Neural progenitor cell (in vitro differentiated cells): ENCODE results near the gene ATP6V1B1. TPM values are rescaled to one million over a fixed set of nuclear protein-coding genes. Genes with fewer than 3 reads are reported as not detected.
A peak's percentile ranks its signal among the peaks of the same experiment; 100 is the strongest.

Experiments
- DNase-seq: peaks from one replicate; pipeline ENCODE4 v3.0.0-alpha.2; 2016; ENCODE audit warnings: low spot score
- H2AFZ ChIP-seq: fragments of 200-600 bp; sonication (generic); replicated peaks from 2 replicates; pipeline ENCODE4 v1.6.1; 2016; ENCODE audit warnings: antibody characterized with exemption
- H3F3A ChIP-seq: fragments of 200-600 bp; sonication (generic); 2 replicates; pipeline ENCODE4 v1.6.1; 2016; ENCODE audit warnings: antibody characterized with exemption, low read depth
- H3K27ac ChIP-seq: fragments of 200-600 bp; sonication (generic); 2 replicates; pipeline ENCODE4 v1.5.1; 2016; ENCODE audit warnings: mild to moderate bottlenecking
- H3K27me3 ChIP-seq: fragments of 200-600 bp; sonication (generic); 2 replicates; pipeline ENCODE4 v1.6.1; 2016; ENCODE audit warnings: mild to moderate bottlenecking, moderate library complexity
- H3K36me3 ChIP-seq: fragments of 200-600 bp; sonication (generic); 2 replicates; pipeline ENCODE4 v1.5.1; 2016
- H3K4me1 ChIP-seq: fragments of 200-600 bp; sonication (generic); 2 replicates; pipeline ENCODE4 v1.6.1; 2016; ENCODE audit warnings: mixed run types
- H3K4me2 ChIP-seq: fragments of 200-600 bp; sonication (generic); 2 replicates; pipeline ENCODE4 v1.6.1; 2016
- H3K4me3 ChIP-seq: fragments of 200-600 bp; sonication (generic); 2 replicates; pipeline ENCODE4 v1.5.1; 2016
- H3K79me2 ChIP-seq: fragments of 200-600 bp; sonication (generic); 2 replicates; pipeline ENCODE4 v1.6.1; 2016; ENCODE audit warnings: low read depth
- H3K9ac ChIP-seq: fragments of 200-600 bp; sonication (generic); 2 replicates; pipeline ENCODE4 v1.6.1; 2016
- H3K9me3 ChIP-seq: fragments of 200-600 bp; sonication (generic); 2 replicates; pipeline ENCODE4 v1.5.1; 2016; ENCODE audit warnings: low read depth
- H4K20me1 ChIP-seq: fragments of 200-600 bp; sonication (generic); 2 replicates; pipeline ENCODE4 v1.6.1; 2016; ENCODE audit warnings: low read depth
- H3K27ac Mint-ChIP-seq: 3 replicates; pipeline ENCODE4 v1.8.0; 2021; ENCODE audit warnings: mixed read lengths
- H3K27me3 Mint-ChIP-seq: 2 replicates; pipeline ENCODE4 v1.8.0; 2022; ENCODE audit warnings: low read depth, mild to moderate bottlenecking, inconsistent platforms, moderate library complexity, mixed read lengths; ENCODE audit not compliant: insufficient read depth
- H3K36me3 Mint-ChIP-seq: 3 replicates; pipeline ENCODE4 v1.8.0; 2021; ENCODE audit warnings: mixed read lengths
- H3K4me1 Mint-ChIP-seq: 3 replicates; pipeline ENCODE4 v1.8.0; 2021; ENCODE audit warnings: mixed read lengths
- H3K4me3 Mint-ChIP-seq: 3 replicates; pipeline ENCODE4 v1.8.0; 2021; ENCODE audit warnings: mild to moderate bottlenecking, moderate library complexity, mixed read lengths
- H3K9me3 Mint-ChIP-seq: 3 replicates; pipeline ENCODE4 v1.8.0; 2020; ENCODE audit warnings: mixed read lengths
- CTCF ChIP-seq: fragments of 200-600 bp; sonication (generic); IDR thresholded peaks from 2 replicates; pipeline ENCODE4 v1.5.1; 2017; ENCODE audit warnings: antibody characterized with exemption, mild to moderate bottlenecking
- EZH2 ChIP-seq: fragments of 200-600 bp; sonication (generic); IDR thresholded peaks from 2 replicates; pipeline ENCODE4 v1.6.1; 2017; ENCODE audit warnings: antibody characterized with exemption, mild to moderate bottlenecking, moderate library complexity
- EZH2phosphoT487 ChIP-seq: fragments of 200-600 bp; sonication (generic); IDR thresholded peaks from 2 replicates; pipeline ENCODE4 v1.6.1; 2017; ENCODE audit warnings: antibody characterized with exemption
- total RNA-seq: library from RNA; depleted of rRNA; stranded (reverse); fragments of >200 nt; gene quantifications from 2 replicates; pipeline ENCODE4 v1.2.3, GENCODE V29; 2015; ENCODE audit warnings: low replicate concordance

The ATP6V1B1 gene
- total RNA-seq, 1 donor from 2014 or later, result 1.1 TPM

DNA sequence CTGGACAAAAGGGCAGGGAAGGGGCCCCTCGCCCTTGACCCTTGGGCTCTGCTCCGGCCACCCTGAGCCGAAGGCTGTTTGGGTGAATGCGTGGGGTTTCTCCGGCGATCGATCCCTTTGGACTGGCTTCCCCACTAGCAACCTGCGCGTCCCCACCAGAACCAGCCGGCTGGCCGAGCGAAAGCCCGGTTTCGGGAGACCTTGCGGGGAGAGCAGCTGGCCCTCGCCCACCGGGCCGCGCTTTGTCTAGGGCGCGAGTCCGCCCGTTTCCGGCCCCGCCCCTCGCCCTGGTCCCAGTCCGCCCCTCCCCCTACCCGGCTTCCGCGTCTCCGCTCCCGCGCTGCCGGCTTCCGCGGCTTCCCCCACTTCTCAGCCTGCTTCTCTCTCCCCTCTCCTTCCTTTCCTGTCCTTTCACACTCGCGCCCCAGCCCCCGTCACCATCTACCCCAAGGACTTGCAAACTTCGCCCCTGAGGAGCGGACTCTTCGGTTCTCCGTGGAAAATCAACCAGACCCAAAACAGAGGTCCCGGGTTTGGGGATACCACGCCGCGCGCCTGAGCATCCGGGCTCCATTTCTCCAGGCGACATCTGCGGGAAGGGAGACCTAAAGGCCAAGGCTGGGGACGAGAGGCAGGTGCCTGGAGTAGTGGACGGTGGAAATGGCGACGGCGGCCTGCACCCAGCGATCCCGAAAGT lies 48.0 kb upstream of the ATP6V1B1 start:
- peaks cover 21% of the 10 kb centered on the region for H3K4me1 Mint-ChIP-seq
- H3K4me3 Mint-ChIP-seq, result peak overlapping the region; percentile 74
- peaks cover 11% of the 10 kb centered on the region for H3K9me3 Mint-ChIP-seq
- peak; percentile 93 for DNase-seq
- H3K4me3 ChIP-seq, result peak overlapping the region; percentile 35
- H3K4me1 ChIP-seq, result peaks cover 5% of the 10 kb centered on the region
- peak overlapping the region; percentile 74 for H3K4me2 ChIP-seq
- H4K20me1 ChIP-seq, result peaks cover 83% of the 10 kb centered on the region
- no peak overlapping the region for H3K27ac Mint-ChIP-seq
- H3K27me3 Mint-ChIP-seq, result peaks cover 92% of the 10 kb centered on the region
- H3K27me3 ChIP-seq, result peaks cover 100% of the 10 kb centered on the region
- H3K9me3 ChIP-seq, result no peaks in the 10 kb centered on the region
- H3F3A ChIP-seq, result peaks cover 35% of the 10 kb centered on the region
- no peak overlapping the region for H3K27ac ChIP-seq
- H3K36me3 Mint-ChIP-seq, result no peaks in the 10 kb centered on the region
- H3K79me2 ChIP-seq, result no peaks in the 10 kb centered on the region
- H3K36me3 ChIP-seq, result no peaks in the 10 kb centered on the region
- H3K9ac ChIP-seq, result no peak overlapping the region
- TF ChIP-seq EZH2, result peak; percentile 42
- peak; percentile 63 for TF ChIP-seq EZH2phosphoT487
- TF ChIP-seq CTCF, result no peak
- H2AFZ ChIP-seq, result peak overlapping the region; percentile 84

- Histone ChIP-seq H3K79me2 (no peaks in the 10 kb centered on the region), H2AFZ (no peak overlapping the region), H4K20me1 (peaks cover 91% of the 10 kb centered on the region), H3K9me3 (no peaks in the 10 kb centered on the region), H3K27me3 (peaks cover 100% of the 10 kb centered on the region), H3K9ac (no peak overlapping the region), H3F3A (peaks cover 35% of the 10 kb centered on the region), H3K4me2 (peak overlapping the region; percentile 74), H3K4me3 (no peak overlapping the region), H3K27ac (no peak overlapping the region), H3K36me3 (no peaks in the 10 kb centered on the region), H3K4me1 (peaks cover 5% of the 10 kb centered on the region)
- no peaks in the 10 kb centered on the region for H3K36me3 Mint-ChIP-seq
- H3K27me3 Mint-ChIP-seq, result peaks cover 89% of the 10 kb centered on the region
- no peak overlapping the region for H3K27ac Mint-ChIP-seq
- H3K9me3 Mint-ChIP-seq, result peaks cover 6% of the 10 kb centered on the region
- DNase-seq, result peak; percentile 13
- H3K4me3 Mint-ChIP-seq, result peak overlapping the region; percentile 74
- peaks cover 21% of the 10 kb centered on the region for H3K4me1 Mint-ChIP-seq
- TF ChIP-seq EZH2phosphoT487 (no peak), EZH2 (no peak), CTCF (no peak)
Measured at GRCh38 chr2:70888366-70888922, 47.3 kb upstream of the ATP6V1B1 start.

DNA sequence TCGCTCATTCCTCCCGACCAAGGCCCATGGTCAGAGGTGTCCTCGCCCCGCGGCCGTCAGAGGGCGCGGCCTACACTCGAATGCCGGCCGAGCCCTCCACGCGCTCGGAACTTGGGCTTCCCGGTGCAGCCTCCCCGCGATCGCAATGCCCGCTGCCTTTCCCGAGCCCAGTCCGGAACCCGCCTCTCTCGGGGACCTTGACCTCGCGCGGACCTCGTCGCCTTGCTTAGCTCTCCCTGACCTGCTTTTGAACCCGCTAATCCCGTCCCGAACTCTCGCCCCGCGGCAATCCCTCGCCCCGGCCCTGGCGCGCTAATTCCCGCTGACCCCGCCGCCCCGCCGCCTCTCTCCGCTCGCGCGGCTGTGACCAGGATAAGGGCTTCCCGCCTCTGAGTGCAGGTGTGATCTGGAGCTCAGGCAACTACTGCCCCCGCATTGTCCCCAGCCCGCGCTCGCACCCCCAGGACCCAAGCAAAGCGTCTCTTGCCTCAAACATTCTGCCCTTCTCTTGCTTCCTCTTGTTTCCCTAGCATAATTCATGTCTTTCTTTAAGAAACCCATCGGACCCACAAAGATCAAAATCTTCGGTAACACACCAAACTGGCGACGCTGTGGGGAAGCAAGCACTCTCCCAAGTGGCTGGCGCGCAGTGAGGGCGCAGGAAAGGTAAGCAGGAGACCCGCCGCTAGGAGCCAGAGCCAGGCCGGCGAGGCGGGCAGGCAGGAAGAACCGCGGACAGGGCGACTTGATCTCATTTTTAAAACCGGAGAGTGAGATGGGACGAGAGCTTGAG lies 46.6 kb upstream of the ATP6V1B1 start:
- TF ChIP-seq EZH2phosphoT487 (peak; percentile 99), CTCF (peak; percentile 20), EZH2 (peak; percentile 100)
- Histone ChIP-seq H3K4me1 (peaks cover 5% of the 10 kb centered on the region), H4K20me1 (peaks cover 95% of the 10 kb centered on the region), H3K27ac (no peak overlapping the region), H3K4me2 (peak overlapping the region; percentile 20), H3K4me3 (no peak overlapping the region), H3K9ac (no peak overlapping the region), H3K9me3 (no peaks in the 10 kb centered on the region), H2AFZ (no peak overlapping the region), H3F3A (peaks cover 35% of the 10 kb centered on the region), H3K36me3 (no peaks in the 10 kb centered on the region), H3K79me2 (no peaks in the 10 kb centered on the region), H3K27me3 (peaks cover 100% of the 10 kb centered on the region)
- H3K4me1 Mint-ChIP-seq, result peaks cover 21% of the 10 kb centered on the region
- peak overlapping the region; percentile 74 for H3K4me3 Mint-ChIP-seq
- no peaks in the 10 kb centered on the region for H3K36me3 Mint-ChIP-seq
- DNase-seq, result peak; percentile 80
- peaks cover 4% of the 10 kb centered on the region for H3K9me3 Mint-ChIP-seq
- H3K27me3 Mint-ChIP-seq, result peaks cover 88% of the 10 kb centered on the region
- no peak overlapping the region for H3K27ac Mint-ChIP-seq
